Endothelial cell of umbilical vein (primary cell): ENCODE data around the gene FGR. TPM values are rescaled to one million over a fixed set of nuclear protein-coding genes. Genes with fewer than 3 reads are reported as not detected.

Source experiments
- BruUV-seq: library from RNA; stranded (reverse); fragments of 400-500 nt; replicated peaks from 2 replicates; lab custom pipeline; 2021; lab: Mats Ljungman, UMichigan
- CTCF ChIA-PET: fragments of 300-600, 350-600 bp; sonication (Branson Sonifier 250); formaldehyde crosslinking; loops from one replicate; lab custom pipeline; 2021; ENCODE audit warnings: antibody characterized with exemption, inconsistent platforms; lab: Charles Lee
- POLR2A ChIA-PET: fragments of 300-600, 350-600 bp; sonication (Branson Sonifier 250); formaldehyde crosslinking; loops from one replicate; lab custom pipeline; 2021; ENCODE audit warnings: antibody characterized with exemption, inconsistent platforms; lab: Charles Lee
- DNase-seq: peaks from one replicate; pipeline ENCODE4 v3.0.0-alpha.2; 2011; ENCODE audit warnings: low read depth, low spot score
- FAIRE-seq: peaks from 2 replicates; lab custom pipeline; 2011; peaks lifted over from hg19 to GRCh38; lab: Jason Lieb, UNC
- H2AFZ ChIP-seq: 2 replicates; pipeline ENCODE4 v1.6.0; 2012; ENCODE audit warnings: low read depth, low read length, control low read depth, inconsistent platforms
- H3K27ac ChIP-seq: 2 replicates; pipeline ENCODE4 v1.5.1; 2011; ENCODE audit warnings: low read depth, mild to moderate bottlenecking, control low read depth, low read length, moderate library complexity; ENCODE audit not compliant: insufficient read depth
- H3K27me3 ChIP-seq, 2 experiments: 2 replicates each; pipeline versions ENCODE4 v1.6.0 to v1.6.1; 2011; ENCODE audit warnings: low read length in 2 of 2, mixed read lengths in 1 of 2; ENCODE audit not compliant: control insufficient read depth in 2 of 2, insufficient read depth in 2 of 2
- H3K36me3 ChIP-seq, 2 experiments: 2 replicates in 1 of 2; 3 replicates in 1 of 2; pipeline ENCODE4 v1.5.1; 2011; ENCODE audit warnings: low read length in 2 of 2, mild to moderate bottlenecking in 1 of 2, moderate library complexity in 1 of 2; ENCODE audit not compliant: control insufficient read depth in 2 of 2, insufficient read depth in 2 of 2; ENCODE audit errors: extremely low read depth in 1 of 2
- H3K4me1 ChIP-seq: 3 replicates; pipeline ENCODE4 v1.5.1; 2011; ENCODE audit warnings: mild to moderate bottlenecking, low read length; ENCODE audit not compliant: control insufficient read depth, insufficient read depth; ENCODE audit errors: extremely low read depth
- H3K4me2 ChIP-seq: 2 replicates; pipeline ENCODE4 v1.6.1; 2011; ENCODE audit warnings: low read length, control low read depth, mixed read lengths; ENCODE audit not compliant: insufficient read depth
- H3K4me3 ChIP-seq, 3 experiments: fragments of 200-600 bp in 1 of 3; sonication (generic), shearing (Covaris generic) in 1 of 3; replicated peaks in 1 of 3; 2 replicates each; pipeline ENCODE4 v1.5.1; 2011 to 2016; ENCODE audit warnings: control low read depth in 3 of 3, low read length in 3 of 3, mild to moderate bottlenecking in 2 of 3, inconsistent platforms in 1 of 3, low read depth in 1 of 3, moderate library complexity in 1 of 3; ENCODE audit not compliant: insufficient read depth in 1 of 3
- H3K79me2 ChIP-seq: 2 replicates; pipeline ENCODE4 v1.6.0; 2012; ENCODE audit warnings: low read length, inconsistent platforms; ENCODE audit not compliant: control insufficient read depth, insufficient read depth
- H3K9ac ChIP-seq: replicated peaks from 2 replicates; pipeline ENCODE3; 2011; ENCODE audit warnings: low read length, control low read depth; ENCODE audit not compliant: insufficient read depth; ENCODE audit errors: extremely low read depth
- H3K9me1 ChIP-seq: replicated peaks from 3 replicates; pipeline ENCODE4 v1.6.0; 2011; ENCODE audit warnings: mild to moderate bottlenecking, low read length; ENCODE audit not compliant: control insufficient read depth, insufficient read depth; ENCODE audit errors: extremely low read depth
- H3K9me3 ChIP-seq: replicated peaks from 2 replicates; pipeline ENCODE4 v1.5.1; 2012; ENCODE audit warnings: low read length, inconsistent platforms; ENCODE audit not compliant: control insufficient read depth, insufficient read depth
- H4K20me1 ChIP-seq: replicated peaks from 2 replicates; pipeline ENCODE3; 2011; ENCODE audit warnings: mild to moderate bottlenecking, low read length; ENCODE audit not compliant: control insufficient read depth, insufficient read depth; ENCODE audit errors: extremely low read depth
- CTCF ChIP-seq, 2 donors: IDR thresholded peaks; 1 replicate in 1 of 2; 2 replicates in 1 of 2; pipeline ENCODE4 v1.5.1; 2011; ENCODE audit warnings: low read length in 2 of 2, mild to moderate bottlenecking in 2 of 2, moderate library complexity in 2 of 2, control low read depth in 1 of 2, inconsistent platforms in 1 of 2, low read depth in 1 of 2; ENCODE audit not compliant: insufficient read depth in 1 of 2; ENCODE audit errors: extremely low read depth in 1 of 2
- EZH2 ChIP-seq: IDR thresholded peaks from 2 replicates; pipeline ENCODE4 v1.6.1; 2012; ENCODE audit warnings: borderline replicate concordance, low read depth, mild to moderate bottlenecking, moderate library complexity, low read length, inconsistent platforms; ENCODE audit not compliant: severe bottlenecking
- FOS ChIP-seq: IDR thresholded peaks from 2 replicates; pipeline ENCODE4 v1.6.1; 2011; ENCODE audit warnings: mild to moderate bottlenecking, low read length, moderate library complexity, borderline replicate concordance; ENCODE audit not compliant: insufficient read depth
- GATA2 ChIP-seq: IDR thresholded peaks from 2 replicates; pipeline ENCODE4 v1.7.0; 2011; ENCODE audit warnings: low read depth, mild to moderate bottlenecking, moderate library complexity, mixed read lengths, low read length; ENCODE audit not compliant: insufficient read length, insufficient read depth
- JUN ChIP-seq: IDR thresholded peaks from 2 replicates; pipeline ENCODE4 v1.6.1; 2011; ENCODE audit warnings: borderline replicate concordance, low read depth; ENCODE audit not compliant: insufficient read length, insufficient read depth
- MAX ChIP-seq: IDR thresholded peaks from 2 replicates; pipeline ENCODE4 v1.6.1; 2011; ENCODE audit not compliant: insufficient read depth, insufficient read length
- MYC ChIP-seq: IDR thresholded peaks from one replicate; pipeline ENCODE4 v1.6.1; 2011; ENCODE audit warnings: mild to moderate bottlenecking, low read depth, low read length
- POLR2A ChIP-seq: IDR thresholded peaks from 2 replicates; pipeline ENCODE4 v1.6.1; 2012; ENCODE audit warnings: low read depth, mild to moderate bottlenecking, control low read depth, low read length
- POLR2AphosphoS5 ChIP-seq: IDR thresholded peaks from 2 replicates; pipeline ENCODE4 v1.6.1; 2012; ENCODE audit warnings: low read depth, mild to moderate bottlenecking, control low read depth, low read length, moderate library complexity; ENCODE audit not compliant: insufficient read depth
- dilution Hi-C: fragments of 300-500 bp; cut with MboI; formaldehyde crosslinking; loops from one replicate; pipeline ENCODE4 v1.15.0; 2019; ENCODE audit warnings: low sequenced_read_pairs; ENCODE audit not compliant: extremely low pct_ligation_motif_present
- intact Hi-C: fragments of 100-400 bp; cut with micrococcal nuclease; formaldehyde crosslinking; loops from one replicate; pipeline ENCODE4 v1.10.0; 2022
- polyA plus RNA-seq, 4 experiments: library from polyadenylated mRNA; depleted of rRNA in 3 of 4; stranded (reverse) in 3 of 4; unstranded in 1 of 4; fragments of >200 nt; gene quantifications; 2 replicates each; pipeline versions ENCODE4 v1.2.1 to v1.2.3, GENCODE V29; 2011 to 2012; ENCODE audit warnings: missing spikeins in 1 of 4
- total RNA-seq: library from RNA; stranded (reverse); gene quantifications from 2 replicates; pipeline ENCODE4 v1.2.3, GENCODE V29; 2021

The FGR gene
- total and polyA plus RNA-seq, 2 donors (not counting 3 experiments of a cell fraction or from before 2014, with no cell fraction given), result 0.18 TPM; not detected in 1

GRCh38 chr1:27645071-27645415 lies 10.1 kb upstream of the FGR start:
- Histone ChIP-seq H3K9me1 (no peaks in the 10 kb centered on the region), H3K4me3 (no peak overlapping the region), H2AFZ (no peak overlapping the region), H4K20me1 (no peaks in the 10 kb centered on the region), H3K79me2 (no peaks in the 10 kb centered on the region), H3K27me3 (no peaks in the 10 kb centered on the region), H3K4me1 (no peaks in the 10 kb centered on the region), H3K4me2 (no peak overlapping the region), H3K36me3 (no peaks in the 10 kb centered on the region), H3K27ac (no peak overlapping the region), H3K9me3 (no peaks in the 10 kb centered on the region), H3K9ac (no peak overlapping the region)
- BruUV-seq, result no TSS peak
- FAIRE-seq (no peak), DNase-seq (no peak)
- dilution Hi-C loops (no loop called here), intact Hi-C loops (no loop called here)
- ChIA-PET POLR2A (no interaction called here), CTCF (interaction anchor here (0.9 to 2.8 kb wide), 2 partner anchors 18 to 27 kb away, joined by 5 to 7 read pairs; partner anchors contain the start of gene IFI6)
- no peak for TF ChIP-seq MAX
- no peak for TF ChIP-seq EZH2
- TF ChIP-seq FOS, result no peak

GRCh38 chr1:27644369-27645070 lies 9.5 kb upstream of the FGR start:
- Histone ChIP-seq H3K79me2 (no peaks in the 10 kb centered on the region), H3K9me1 (no peaks in the 10 kb centered on the region), H3K9ac (no peak overlapping the region), H3K27ac (no peak overlapping the region), H4K20me1 (no peaks in the 10 kb centered on the region), H3K27me3 (no peaks in the 10 kb centered on the region), H2AFZ (no peak overlapping the region), H3K4me3 (no peak overlapping the region), H3K4me1 (no peaks in the 10 kb centered on the region), H3K36me3 (no peaks in the 10 kb centered on the region), H3K4me2 (no peak overlapping the region), H3K9me3 (no peaks in the 10 kb centered on the region)
- BruUV-seq, result no TSS peak
- no peak for FAIRE-seq
- no peak for DNase-seq
- CTCF ChIA-PET, result interaction anchor here (0.9 to 2.8 kb wide), 3 partner anchors 8 to 27 kb away, joined by 3 to 7 read pairs (median 5); partner anchors contain the start of gene IFI6
- dilution Hi-C loops (no loop called here), intact Hi-C loops (loop anchor here (1.0 kb wide), 1 partner anchor 19 kb away; no protein-coding TSS in a partner anchor)
- POLR2A ChIA-PET, result no interaction called here
- TF ChIP-seq POLR2AphosphoS5, result no peak
- no peak for TF ChIP-seq EZH2
- no peak for TF ChIP-seq MAX
- no peak for TF ChIP-seq JUN
- no peak for TF ChIP-seq POLR2A
- TF ChIP-seq CTCF (IDR thresholded peaks at IDR 0.05; ENCODE audit: extremely low read depth in 1 of 2, insufficient read depth in 1 of 2, low read depth in 1 of 2, low read length in 2 of 2), result no peak
- TF ChIP-seq MYC, result no peak
- TF ChIP-seq FOS, result no peak
- no peak for TF ChIP-seq GATA2
